Activated T-helper 1 cell treated with anti-CD3 and anti-CD28 coated beads, Interleukin-2, amount 50 U/mL, for 16 hours (primary cell): Measurements from ENCODE around the gene CAST.

Experiments
- DNase-seq, 2 donors: peaks; one replicate each; pipeline ENCODE4 v3.0.0-alpha.2; 2020; ENCODE audit warnings: low read depth in 1 of 2, low spot score in 1 of 2

Gene CAST

DNA sequence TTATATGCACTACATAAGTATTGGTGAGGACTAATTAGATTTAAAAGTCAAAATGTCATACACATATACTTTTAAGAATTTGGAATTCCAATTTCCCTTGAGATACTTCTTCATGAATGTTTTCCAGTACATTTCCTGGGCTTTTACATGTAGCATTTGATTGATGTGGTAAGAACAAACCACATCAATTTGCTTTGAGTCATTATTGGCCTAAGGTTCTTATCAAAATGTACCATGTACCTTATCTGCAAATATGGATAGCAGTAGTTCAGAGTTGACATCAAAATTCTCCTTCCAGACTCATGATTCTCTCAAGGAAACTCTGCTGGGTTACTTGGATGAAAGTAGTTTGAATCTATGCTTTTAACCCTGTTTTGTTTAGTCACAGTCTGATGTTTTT lies 2.5 kb downstream of the CAST start:
- DNase-seq = no peak

DNA sequence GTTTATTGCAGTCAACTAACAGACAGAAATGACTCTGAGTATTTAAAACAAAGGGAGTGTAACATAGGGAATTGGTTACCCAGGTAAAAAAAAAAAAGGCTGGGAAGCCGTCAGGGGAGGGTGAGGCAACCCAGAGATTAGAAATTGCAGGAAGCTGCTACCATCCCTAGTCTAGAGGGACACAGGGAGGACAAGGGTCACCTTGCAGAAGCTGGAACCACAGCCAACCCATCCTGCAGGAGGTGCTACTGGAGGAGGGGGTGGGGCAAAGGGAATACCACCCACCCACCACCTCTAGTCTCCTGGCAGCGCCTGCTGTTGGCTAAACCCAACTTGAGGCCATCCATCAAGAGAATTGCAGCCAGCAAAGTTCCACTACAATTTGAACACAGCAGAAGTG lies 6.5 kb downstream of the CAST start:
- DNase-seq = no peak

DNA sequence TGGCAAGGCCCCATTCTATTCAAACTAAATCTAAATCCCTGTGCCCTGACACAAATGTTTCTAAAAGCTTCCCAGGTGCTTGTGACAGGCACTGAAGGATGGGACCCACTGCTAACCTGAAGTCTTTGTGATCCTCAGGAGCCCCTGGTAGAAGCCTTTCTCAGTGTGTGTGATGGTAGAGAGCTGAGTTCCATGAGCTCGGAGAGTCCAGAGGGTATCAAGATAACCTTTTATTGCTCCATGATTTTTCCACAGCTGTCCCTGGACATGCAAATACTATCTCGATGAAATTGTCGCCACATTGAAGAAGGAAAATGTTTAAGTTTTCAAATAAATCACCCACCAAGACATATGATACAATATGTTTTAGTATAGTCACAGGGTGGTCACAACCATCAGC lies 7.7 kb downstream of the CAST start:
- DNase-seq = no peak

DNA sequence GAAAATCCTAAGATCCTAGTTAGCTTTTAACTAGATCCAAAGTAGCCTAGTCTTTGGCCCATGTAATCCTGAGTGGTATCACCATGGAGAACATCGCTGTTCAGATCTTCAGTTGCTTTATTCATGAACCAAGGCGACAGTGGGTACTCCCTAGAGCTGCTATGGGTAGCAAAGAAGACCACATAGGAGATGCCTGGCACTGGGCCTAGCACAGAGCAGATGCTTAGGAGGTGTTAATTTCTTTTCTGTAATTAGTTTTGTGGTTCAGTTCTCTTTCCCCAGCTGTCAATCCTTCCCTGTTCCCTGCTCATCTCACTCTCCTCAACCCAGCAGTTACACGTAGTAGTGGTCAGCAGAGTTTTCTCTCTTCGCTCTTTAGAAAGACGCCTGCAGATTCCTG lies 9.3 kb downstream of the CAST start:
- no peak for DNase-seq

- DNase-seq = no peak
Observed at GRCh38 chr5:96673127-96673526, 11.0 kb downstream of the CAST start.

GRCh38 chr5:96675882-96676281 lies 13.7 kb downstream of the CAST start:
- DNase-seq = no peak

GRCh38 chr5:96677496-96677895 lies 15.3 kb downstream of the CAST start:
- no peak for DNase-seq

DNA sequence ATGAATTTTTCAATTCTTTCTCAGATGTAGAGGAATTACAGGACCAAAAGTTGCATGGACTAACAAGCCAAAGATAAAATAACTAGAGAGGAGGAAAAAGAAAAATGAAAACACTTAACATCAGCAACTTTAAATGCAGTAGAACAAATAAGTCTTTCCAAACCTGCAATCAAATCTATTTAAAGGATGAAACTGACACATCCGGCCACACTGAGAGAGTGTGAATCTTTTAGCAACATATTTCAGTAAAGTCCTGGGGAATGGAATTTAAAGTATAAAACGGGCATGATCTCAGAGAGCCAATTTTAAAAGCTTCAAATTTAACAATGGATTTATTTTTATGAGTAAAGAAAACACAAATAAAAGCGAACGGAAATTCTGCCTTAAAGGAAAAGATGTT lies 17.1 kb downstream of the CAST start:
- no peak for DNase-seq

DNA sequence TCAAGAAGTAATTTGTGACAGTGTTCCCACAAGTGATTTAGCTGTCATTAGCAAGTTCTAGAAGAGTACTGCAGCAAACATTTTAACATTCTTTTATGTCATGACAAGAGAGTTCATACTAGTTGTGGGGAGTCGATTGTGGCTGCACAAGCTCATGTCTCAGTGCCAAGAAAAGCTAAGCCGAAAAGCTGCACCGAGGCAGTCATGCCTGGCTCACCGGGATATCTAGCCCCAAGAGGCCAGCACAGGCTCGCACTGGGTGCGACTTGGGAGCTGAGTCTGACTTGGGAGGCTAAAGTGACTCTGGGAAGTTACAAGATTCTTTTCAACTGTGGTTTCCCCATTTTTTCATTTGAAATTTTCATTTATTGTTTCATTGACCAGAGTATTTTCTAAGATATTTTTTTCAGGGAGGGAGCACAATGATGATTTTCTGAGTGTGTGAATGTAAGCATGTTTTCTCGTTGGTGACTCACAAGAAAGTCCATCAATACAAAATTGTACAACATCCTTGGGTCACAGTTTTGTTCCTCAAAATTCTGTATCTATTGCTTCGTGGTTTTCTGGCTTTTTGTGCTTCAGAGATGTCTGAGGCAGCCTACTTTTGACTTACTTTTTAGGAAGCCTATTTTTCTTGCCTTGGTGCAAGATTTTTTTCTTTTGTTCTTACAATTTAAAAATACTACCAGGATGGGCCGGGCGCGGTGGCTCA lies 18.7 kb downstream of the CAST start:
- DNase-seq = no peak

DNA sequence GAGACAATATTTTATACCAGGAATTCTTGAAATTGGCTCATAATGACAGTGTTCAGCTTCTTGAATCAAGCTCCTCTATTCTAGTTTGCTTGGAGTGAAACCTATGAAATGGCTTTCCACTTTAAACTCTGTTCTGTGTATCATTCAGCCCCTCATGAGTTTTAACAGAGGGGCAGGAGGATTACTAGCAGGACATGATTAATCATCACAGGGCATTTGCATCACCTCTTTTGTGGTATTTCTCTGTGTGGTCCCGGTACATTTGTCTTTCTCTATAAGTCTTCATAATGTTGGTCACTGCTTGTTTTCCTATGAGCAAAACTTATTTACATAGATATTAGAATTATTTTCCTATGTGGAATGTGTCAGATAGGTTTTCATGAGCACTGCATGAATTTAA lies 21.2 kb downstream of the CAST start:
- DNase-seq = no peak

DNA sequence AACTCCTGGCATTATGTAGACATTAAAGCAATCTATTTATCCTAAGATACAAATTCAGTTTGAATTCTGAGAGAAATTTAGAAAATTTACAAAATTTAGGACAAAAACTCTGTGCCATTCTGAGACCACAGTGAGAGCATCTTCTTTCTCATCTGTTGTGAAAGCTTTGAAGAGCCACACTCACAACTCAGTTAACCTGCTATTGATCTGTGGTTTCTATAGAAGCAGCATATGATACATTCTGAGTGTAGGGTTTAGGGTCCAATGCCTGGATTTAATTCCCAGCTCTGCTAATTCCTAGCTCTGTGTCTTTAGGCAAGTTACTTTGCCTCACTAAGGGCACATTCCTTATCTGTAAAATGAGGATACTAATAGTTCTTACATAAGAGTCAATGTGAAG lies 21.6 kb downstream of the CAST start:
- DNase-seq = no peak

- no peak for DNase-seq
Observed at GRCh38 chr5:96687080-96687479, 24.9 kb downstream of the CAST start.

- DNase-seq = no peak
Observed at GRCh38 chr5:96687812-96688453, 25.8 kb downstream of the CAST start.

- no peak for DNase-seq
Observed at GRCh38 chr5:96690861-96691260, 28.7 kb downstream of the CAST start.

DNA sequence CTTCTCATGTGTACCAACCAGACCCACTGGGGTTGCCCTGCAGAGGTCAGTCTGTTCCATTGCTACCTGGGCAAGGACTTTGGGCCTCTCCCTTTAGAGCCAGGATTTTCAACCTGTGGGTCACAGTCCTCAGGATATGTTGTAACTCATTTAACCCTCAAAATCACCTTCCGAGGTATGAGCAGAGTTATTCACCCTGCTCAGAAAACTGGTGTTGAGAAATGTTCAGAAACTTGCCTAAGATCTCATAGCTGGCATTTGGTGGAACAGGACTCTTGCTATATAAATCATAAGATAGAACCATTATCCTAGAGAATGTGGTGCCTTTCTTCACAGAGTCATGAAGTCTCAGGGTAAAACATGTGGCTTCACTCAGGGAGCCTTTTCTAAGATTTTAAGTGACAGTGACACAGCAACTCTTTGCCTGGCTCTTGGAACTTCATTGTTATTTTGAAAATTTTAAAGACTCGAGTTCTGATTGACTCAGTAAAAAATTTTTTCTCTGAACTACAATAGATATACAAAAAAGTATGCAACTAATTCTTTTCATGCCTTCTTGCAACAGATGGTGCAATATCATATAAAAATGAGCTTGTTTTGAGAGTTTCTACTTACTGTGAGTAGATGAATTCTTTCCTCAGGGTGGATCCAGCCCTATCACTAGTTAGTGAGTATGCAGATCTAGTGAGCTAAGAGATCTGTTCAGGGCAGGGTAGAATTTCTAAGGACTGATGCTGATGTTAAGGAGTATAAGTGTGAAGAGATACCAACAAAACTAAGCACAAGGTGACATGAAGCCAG lies 29.5 kb downstream of the CAST start:
- no peak for DNase-seq

DNA sequence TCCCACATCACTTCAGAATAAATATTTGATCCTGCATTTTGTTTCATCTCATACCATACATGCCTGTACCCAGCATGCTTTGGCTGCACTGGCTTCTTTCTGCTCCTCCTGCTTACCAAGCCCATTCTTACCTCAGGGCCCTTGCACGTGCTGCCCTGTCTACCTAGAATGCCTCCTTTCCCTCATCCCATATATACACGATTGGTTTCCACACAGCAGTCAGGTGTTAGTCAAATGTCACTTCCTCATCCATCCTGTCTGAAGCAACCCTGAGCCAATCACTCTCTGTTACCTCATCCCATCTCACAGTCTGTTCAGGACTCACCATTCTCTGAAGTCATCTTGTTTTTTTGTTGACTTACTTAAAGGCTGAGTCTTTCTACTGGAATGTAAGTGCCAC lies 30.3 kb downstream of the CAST start:
- DNase-seq = no peak

DNA sequence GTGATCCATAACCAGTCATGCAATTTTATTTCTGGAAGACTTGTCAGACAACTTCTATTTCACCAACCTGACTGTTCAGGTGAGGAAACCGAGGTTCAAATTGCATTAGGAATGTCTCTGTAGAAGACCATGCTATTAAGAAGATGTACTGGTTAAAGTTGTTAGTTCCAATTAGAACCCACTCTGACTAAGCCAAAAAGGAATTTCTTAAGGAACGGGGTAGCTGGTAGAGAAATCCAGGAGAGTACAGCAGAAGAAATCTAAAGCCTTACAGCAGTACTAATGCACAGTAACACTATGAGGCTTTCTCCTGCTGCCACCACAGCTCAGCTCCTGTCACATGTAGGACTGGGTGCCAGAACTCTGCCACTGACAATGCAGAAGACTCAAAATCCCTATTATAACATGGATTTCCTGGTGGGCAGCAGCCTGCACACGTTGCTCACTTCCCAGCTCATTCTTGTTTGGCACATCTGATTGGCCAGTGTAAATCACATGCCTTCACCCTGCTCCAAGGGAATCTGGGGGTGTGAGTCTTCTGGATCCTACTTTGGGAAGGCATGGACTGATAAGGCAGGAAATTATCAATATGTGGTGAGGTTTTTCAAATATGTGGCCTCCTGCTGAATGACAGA lies 37.1 kb downstream of the CAST start:
- DNase-seq = no peak

GRCh38 chr5:96702503-96703383 lies 40.6 kb downstream of the CAST start:
- peak; percentile 45 to 74 for DNase-seq

GRCh38 chr5:96703384-96703920 lies 41.3 kb downstream of the CAST start:
- DNase-seq = no peak

GRCh38 chr5:96703995-96704394 lies 41.8 kb downstream of the CAST start:
- no peak for DNase-seq
